Activated naive CD4-positive, alpha-beta T cell treated with anti-CD3 and anti-CD28 coated beads, Interleukin-2, amount 50 U/mL, for 24 hours (primary cell): ENCODE data around the gene FBXO42.

Experiments
- H3K27ac Mint-ChIP-seq: one replicate; pipeline ENCODE4 v1.8.0; 2021; ENCODE audit warnings: mild to moderate bottlenecking, mixed read lengths
- H3K27me3 Mint-ChIP-seq: one replicate; pipeline ENCODE4 v1.8.0; 2021; ENCODE audit warnings: mixed read lengths
- H3K36me3 Mint-ChIP-seq: one replicate; pipeline ENCODE4 v1.8.0; 2021; ENCODE audit warnings: mixed read lengths
- H3K4me1 Mint-ChIP-seq: one replicate; pipeline ENCODE4 v1.8.0; 2021; ENCODE audit warnings: mixed read lengths
- H3K4me3 Mint-ChIP-seq: one replicate; pipeline ENCODE4 v1.8.0; 2021; ENCODE audit warnings: mild to moderate bottlenecking, mixed read lengths
- H3K9me3 Mint-ChIP-seq: one replicate; pipeline ENCODE4 v1.8.0; 2021; ENCODE audit warnings: mixed read lengths

Gene FBXO42

DNA sequence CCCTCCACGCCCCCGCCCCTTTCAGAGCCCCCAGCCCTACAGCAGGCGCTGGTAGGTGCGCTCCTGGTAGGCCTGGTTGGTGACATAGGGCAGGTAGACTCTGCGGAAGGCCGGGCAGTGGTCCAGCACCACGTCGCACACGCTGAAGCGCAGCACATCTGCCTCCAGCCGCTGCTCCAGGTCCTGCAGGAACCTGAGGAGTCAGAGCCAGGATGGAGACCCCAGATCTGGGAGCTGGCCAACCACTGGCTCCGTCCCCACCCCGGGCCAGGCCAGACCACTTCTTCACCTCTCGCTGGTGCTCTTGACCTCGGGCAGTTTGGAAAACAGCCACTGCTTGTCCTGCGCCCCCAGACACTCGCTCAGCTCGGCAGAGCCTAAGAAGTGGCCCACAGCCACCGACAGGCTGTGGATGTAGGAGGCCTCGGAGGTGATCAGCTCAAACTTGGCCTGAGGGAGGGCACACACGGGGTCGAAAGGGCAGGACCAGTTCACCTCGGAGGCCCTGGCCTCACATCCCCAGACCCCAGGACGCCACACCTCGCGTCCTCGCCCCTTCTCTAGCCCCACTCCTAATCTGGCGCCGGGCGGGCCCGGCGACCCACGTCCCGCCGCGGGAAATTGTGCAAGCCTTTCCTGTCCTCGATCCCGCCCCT is 146.3 kb downstream of the FBXO42 start:
- Mint-ChIP-seq H3K9me3 (no peaks in the 10 kb centered on the region), H3K4me1 (peaks cover 23% of the 10 kb centered on the region), H3K4me3 (peak overlapping the region; percentile 86), H3K27me3 (no peaks in the 10 kb centered on the region), H3K36me3 (peaks cover 2% of the 10 kb centered on the region), H3K27ac (peak overlapping the region; percentile 91)

- Mint-ChIP-seq H3K27ac (no peak overlapping the region), H3K36me3 (peaks cover 2% of the 10 kb centered on the region), H3K4me1 (peaks cover 23% of the 10 kb centered on the region), H3K4me3 (peak overlapping the region; percentile 7), H3K27me3 (no peaks in the 10 kb centered on the region), H3K9me3 (no peaks in the 10 kb centered on the region)
Measured at GRCh38 chr1:16205334-16205671, 147.0 kb downstream of the FBXO42 start.

GRCh38 chr1:16204634-16205333 is 147.5 kb downstream of the FBXO42 start:
- Mint-ChIP-seq H3K27me3 (no peaks in the 10 kb centered on the region), H3K27ac (peak overlapping the region; percentile 72), H3K4me1 (peaks cover 23% of the 10 kb centered on the region), H3K36me3 (peaks cover 2% of the 10 kb centered on the region), H3K9me3 (no peaks in the 10 kb centered on the region), H3K4me3 (peak overlapping the region; percentile 23)

DNA sequence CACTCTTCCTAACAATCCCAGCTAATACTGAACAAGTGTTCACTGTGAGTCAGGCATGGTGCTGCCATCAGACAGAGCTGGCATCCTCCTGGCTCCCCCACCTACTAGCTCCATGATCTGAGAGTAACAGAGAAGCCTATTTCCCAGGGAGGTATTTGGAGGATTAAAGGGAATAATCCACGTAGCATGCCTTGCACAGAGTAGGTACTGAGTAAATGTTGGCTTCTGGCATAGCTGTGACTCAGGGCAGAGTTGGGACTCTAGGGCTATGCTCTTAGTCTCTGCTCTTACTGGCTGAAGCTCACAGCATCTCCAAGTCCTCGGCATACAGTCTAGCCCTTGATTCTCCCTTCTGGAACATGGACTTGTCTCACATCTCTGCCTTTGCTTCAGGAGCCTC is 148.1 kb downstream of the FBXO42 start:
- Mint-ChIP-seq H3K36me3 (peaks cover 2% of the 10 kb centered on the region), H3K27ac (no peak overlapping the region), H3K4me1 (peaks cover 23% of the 10 kb centered on the region), H3K4me3 (no peak overlapping the region), H3K27me3 (no peaks in the 10 kb centered on the region), H3K9me3 (no peaks in the 10 kb centered on the region)

- Mint-ChIP-seq H3K27me3 (no peaks in the 10 kb centered on the region), H3K4me3 (no peak overlapping the region), H3K9me3 (no peaks in the 10 kb centered on the region), H3K27ac (peak overlapping the region; percentile 1), H3K4me1 (peaks cover 23% of the 10 kb centered on the region), H3K36me3 (peaks cover 2% of the 10 kb centered on the region)
Measured at GRCh38 chr1:16203550-16203949, 148.7 kb downstream of the FBXO42 start.

DNA sequence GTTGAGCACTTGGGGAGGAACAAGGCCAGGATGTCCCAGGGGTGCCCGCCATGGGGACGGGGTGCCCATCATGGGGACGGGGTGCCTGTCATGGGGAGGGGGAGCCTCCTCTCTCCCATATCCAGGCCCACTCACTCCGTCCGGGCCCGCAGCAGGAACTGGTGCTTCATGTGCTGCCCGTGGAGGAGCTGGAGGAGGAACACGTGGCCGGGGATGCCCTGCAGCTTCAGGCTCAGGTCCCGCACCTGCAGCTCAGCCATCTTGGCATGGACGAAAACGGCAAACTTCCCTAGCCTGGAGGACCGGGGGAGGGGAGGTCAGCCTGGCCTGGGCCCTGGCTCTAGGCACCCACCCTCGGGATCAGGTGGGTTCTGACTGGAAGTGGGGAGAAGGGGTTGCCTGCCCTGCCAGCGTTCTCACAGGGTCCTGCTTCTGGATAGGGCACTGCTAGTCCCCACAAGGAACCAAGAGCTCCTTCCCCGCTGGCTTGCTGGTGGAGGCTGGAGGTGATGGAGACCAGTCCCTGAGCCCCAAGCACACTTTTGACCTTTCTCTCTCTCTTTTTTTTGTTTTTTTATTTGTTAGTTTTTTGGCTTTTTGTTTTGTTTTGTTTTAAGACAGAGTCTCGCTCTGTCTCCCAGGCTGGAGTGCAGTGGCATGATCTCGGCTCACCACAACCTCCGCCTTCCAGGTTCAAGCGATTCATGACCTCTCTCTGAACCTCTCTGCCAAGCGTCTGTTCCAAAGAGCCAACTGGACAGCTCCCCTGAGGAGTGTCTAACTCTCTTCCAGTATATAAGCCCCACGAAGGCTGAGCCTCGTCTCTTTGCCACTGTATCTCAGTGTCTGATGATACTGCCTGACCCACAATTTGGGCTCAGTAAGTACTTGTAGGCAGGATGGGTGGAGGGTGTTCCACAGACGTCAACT is 149.7 kb downstream of the FBXO42 start:
- Mint-ChIP-seq H3K36me3 (peaks cover 2% of the 10 kb centered on the region), H3K27ac (no peak overlapping the region), H3K27me3 (no peaks in the 10 kb centered on the region), H3K9me3 (no peaks in the 10 kb centered on the region), H3K4me1 (peaks cover 23% of the 10 kb centered on the region), H3K4me3 (no peak overlapping the region)

DNA sequence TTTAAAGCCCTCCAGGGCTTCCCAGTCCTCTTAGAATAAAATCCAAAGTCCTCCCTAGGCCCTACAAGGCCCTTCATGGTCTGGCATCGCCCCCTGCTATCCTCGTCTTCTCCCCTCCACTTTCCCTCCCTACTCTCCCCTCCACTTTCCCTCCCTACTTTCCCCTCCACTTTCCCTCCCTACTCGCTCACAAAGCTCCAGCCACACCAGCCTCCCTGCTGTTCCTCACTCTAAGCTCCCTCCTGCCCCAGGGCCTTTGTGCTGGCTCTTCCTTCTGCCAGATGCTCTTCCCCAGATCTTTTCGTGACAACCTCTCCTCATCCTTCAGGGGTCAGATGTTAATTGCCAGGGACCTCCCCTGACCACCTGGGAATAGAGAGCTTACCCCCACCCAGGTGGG is 152.6 kb downstream of the FBXO42 start:
- no peak overlapping the region for H3K27ac Mint-ChIP-seq
- H3K36me3 Mint-ChIP-seq = peaks cover 2% of the 10 kb centered on the region
- H3K27me3 Mint-ChIP-seq = no peaks in the 10 kb centered on the region
- H3K4me1 Mint-ChIP-seq = peaks cover 12% of the 10 kb centered on the region
- no peaks in the 10 kb centered on the region for H3K9me3 Mint-ChIP-seq
- no peak overlapping the region for H3K4me3 Mint-ChIP-seq

DNA sequence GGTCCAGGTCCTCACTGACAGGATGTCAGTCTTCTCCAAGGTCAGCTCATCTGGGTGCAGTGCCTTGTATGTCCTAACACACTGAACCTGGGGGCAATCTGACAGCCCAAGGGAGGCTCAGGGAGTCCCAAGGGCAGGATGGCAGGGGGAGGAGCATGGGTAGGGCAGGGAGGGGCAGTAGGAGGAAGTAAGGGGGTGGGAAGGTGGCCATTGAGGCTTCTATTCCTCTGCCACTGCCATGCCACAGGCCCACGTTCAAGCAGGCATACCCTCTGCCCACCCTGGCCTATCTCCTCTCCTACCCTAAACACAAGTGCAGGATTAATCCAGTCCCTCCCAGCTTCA is 153.2 kb downstream of the FBXO42 start:
- Mint-ChIP-seq H3K27ac (peak overlapping the region; percentile 52), H3K27me3 (no peaks in the 10 kb centered on the region), H3K4me1 (peaks cover 6% of the 10 kb centered on the region), H3K4me3 (no peak overlapping the region), H3K36me3 (peaks cover 2% of the 10 kb centered on the region), H3K9me3 (no peaks in the 10 kb centered on the region)

DNA sequence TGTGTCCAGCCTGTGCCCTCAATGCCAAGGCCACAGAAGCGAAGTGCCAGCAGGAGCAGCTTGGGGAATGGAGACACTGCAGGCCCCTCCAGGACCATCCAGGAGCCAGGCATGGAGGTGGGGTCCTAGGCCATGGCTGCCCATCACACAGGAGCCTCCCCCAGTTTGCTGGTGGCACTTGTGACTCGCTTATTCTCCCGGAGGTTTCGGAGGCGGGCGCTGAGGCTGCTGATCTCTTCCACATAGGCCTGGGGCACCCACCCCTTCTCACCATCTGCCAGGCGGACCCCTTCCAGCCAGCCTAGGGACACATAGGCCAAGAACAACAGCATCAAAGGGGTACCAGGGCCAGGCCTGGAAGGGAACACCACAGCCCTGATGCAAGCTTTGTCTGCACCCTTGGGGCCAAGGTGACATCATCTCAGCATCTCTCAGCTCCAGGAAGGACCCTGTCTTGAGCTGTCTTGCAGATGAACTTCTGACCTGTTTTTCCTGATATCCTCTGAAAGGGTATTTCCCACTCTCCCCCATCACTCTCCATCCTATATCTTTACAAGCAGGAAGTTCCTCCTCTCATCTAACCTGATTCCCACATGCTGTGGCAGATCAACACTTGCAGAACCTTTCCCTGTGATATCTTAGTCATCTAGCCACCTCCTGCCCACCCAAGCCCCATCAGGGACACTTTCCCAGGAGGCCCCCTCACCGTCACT is 153.7 kb downstream of the FBXO42 start:
- peak overlapping the region; percentile 18 for H3K27ac Mint-ChIP-seq
- H3K4me3 Mint-ChIP-seq = no peak overlapping the region
- H3K27me3 Mint-ChIP-seq = no peaks in the 10 kb centered on the region
- peaks cover 2% of the 10 kb centered on the region for H3K36me3 Mint-ChIP-seq
- H3K9me3 Mint-ChIP-seq = no peaks in the 10 kb centered on the region
- peaks cover 4% of the 10 kb centered on the region for H3K4me1 Mint-ChIP-seq

DNA sequence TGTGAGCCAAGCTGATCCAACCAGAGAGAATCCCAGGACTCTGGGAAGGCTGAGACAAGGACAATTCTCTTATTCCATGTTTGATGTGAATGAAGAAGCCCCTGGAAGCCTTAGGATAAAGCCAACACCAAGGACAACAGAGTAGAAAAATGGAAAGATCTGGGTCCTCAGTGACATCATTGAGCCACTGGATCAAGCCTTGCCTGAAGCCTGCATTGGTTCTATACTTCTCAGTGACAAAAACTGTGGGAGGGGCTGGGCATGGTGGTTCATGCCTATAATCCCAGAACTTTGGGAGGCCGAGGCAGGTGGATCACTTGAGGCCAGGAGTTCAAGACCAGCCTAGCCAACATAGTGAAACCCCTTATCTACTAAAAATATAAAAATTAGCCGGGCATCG is 155.4 kb downstream of the FBXO42 start:
- Mint-ChIP-seq H3K27ac (no peak overlapping the region), H3K4me1 (no peaks in the 10 kb centered on the region), H3K36me3 (no peaks in the 10 kb centered on the region)

More for the DNA sequence above, 155.4 kb downstream of the FBXO42 start:
- Mint-ChIP-seq H3K4me3 (no peak overlapping the region), H3K27me3 (no peaks in the 10 kb centered on the region), H3K9me3 (no peaks in the 10 kb centered on the region)
